GM12872 (cell line): ENCODE results near the gene CSGALNACT2.

Experiments
- TF ChIP-seq, protein P1 (sequence below): IDR thresholded peaks from 3 replicates; pipeline ENCODE4 v1.5.1; 2011; ENCODE audit warnings: low read depth, mild to moderate bottlenecking, low read length, moderate library complexity; ENCODE audit not compliant: insufficient read depth

CSGALNACT2 gene

DNA sequence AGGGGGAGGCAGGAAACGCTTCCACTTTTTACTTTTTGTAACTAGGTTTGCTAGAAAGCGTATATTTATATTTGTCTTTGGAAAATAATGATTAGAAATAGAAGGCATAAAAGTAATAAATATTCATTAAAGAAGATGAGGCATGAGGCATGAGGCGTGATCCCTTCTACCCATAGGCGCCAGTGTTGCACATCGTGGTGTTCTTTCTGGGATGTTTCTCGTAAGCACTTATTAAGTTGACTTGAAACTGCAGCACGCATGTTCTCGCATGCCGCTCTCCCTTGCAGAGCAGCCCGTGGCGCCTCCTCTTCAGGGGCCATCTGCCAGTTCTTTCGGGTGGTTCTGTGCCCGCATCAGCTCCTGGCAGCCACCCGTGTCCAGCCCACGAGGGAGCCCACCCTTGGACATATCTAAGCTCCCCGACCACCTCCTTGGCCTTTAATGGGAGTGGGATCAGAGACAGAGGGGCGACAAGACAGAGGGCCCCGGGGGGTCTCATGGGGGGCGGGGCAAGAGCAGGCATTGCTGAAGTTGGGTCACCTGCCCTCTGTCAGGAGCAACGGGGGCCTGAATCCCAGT lies 28.5 kb upstream of the CSGALNACT2 start:
- TF ChIP-seq, protein P1, sequence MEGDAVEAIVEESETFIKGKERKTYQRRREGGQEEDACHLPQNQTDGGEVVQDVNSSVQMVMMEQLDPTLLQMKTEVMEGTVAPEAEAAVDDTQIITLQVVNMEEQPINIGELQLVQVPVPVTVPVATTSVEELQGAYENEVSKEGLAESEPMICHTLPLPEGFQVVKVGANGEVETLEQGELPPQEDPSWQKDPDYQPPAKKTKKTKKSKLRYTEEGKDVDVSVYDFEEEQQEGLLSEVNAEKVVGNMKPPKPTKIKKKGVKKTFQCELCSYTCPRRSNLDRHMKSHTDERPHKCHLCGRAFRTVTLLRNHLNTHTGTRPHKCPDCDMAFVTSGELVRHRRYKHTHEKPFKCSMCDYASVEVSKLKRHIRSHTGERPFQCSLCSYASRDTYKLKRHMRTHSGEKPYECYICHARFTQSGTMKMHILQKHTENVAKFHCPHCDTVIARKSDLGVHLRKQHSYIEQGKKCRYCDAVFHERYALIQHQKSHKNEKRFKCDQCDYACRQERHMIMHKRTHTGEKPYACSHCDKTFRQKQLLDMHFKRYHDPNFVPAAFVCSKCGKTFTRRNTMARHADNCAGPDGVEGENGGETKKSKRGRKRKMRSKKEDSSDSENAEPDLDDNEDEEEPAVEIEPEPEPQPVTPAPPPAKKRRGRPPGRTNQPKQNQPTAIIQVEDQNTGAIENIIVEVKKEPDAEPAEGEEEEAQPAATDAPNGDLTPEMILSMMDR, result no peak

DNA sequence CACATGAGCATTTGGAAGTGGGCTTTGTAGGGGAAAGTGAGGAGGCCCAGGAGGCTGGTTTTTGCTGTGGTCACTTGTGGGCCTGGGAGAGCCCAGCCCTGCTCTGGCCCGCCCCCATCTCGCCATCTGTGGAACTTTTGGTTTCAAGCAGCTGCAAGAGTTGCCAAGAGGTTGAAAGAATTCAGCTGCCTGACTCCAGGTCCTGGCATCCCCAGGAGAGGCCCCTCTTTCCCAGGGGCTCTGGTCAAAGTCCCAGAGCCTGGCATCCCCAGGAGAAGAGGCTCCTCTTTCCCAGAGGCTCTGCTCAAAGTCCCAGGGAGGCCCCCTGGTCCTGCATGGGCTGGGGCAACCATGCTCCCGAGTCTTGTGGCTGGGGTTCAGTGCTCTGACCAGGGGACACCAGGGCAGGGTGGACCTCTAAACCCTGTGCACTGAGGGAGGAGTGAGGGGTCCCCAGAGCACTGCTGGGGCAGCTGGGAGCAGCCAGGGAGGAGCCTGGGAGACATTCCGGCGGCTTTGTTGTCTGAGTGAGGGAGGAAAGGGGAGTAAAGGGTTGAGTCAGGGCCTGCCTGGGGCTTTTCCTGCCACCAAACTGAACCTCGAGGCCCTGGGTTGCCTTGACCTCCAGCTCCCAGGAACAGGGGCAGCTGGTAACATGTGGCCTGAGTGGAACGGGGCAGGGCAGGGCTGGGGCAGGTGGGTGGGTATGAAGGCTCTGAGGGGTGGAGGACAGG lies 27.7 kb upstream of the CSGALNACT2 start:
- TF ChIP-seq, protein P1, result no peak

DNA sequence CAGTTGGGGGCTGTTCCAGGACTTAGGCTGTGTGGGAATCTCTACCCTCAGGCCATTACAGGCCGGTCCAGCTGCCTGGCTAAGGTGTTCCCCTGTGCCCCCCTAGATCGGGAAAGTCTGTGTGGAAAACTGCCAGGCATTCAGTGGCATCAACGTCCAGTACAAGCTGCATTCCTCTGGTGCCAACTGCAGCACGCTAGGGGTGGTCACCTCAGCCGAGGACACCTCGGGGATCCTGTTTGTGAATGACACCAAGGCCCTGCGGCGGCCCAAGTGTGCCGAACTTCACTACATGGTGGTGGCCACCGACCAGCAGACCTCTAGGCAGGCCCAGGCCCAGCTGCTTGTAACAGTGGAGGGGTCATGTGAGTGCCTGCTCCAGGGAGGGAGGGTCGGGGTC lies 27.1 kb upstream of the CSGALNACT2 start:
- TF ChIP-seq, protein P1, result no peak

DNA sequence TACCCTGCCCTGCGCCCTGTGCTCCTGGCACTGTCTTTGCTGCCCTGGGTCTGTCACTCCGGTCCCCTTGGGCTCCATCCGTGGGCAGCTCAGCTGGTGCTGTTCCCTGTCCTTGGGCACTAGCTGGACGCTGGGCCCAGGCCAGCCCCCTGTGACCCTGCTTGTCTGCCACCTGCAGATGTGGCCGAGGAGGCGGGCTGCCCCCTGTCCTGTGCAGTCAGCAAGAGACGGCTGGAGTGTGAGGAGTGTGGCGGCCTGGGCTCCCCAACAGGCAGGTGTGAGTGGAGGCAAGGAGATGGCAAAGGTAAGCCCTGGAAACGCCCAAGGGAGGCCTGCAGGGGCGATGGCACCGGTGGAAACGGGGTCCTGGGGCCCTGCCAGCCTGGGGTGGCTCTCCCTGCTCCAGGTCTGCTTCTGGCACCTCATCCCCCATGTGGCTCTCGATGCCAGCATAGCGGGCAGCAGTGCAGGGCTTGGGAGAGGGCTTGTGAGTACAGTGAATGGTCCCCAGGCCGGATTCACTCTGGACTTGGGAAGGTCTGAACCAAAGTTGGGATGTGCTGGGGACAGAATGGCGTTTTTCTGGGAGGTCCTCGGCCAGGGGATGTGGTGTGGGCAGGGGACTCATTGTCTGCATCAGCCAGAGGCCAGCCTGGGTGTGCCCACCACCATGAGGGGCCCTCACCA lies 26.2 kb upstream of the CSGALNACT2 start:
- TF ChIP-seq, protein P1, result no peak

DNA sequence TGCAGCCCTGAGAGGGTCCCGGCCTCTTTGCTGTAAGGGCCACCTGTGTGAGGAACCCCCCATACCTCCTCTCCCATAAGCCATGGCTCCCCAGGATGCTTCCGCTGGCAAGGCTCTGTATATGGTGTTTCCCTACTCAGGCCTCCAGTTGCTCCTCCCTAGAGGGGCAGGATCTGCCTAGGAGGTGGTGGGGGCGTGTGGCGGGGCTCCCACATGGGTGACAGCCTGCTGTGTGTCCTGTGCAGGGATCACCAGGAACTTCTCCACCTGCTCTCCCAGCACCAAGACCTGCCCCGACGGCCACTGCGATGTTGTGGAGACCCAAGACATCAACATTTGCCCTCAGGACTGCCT lies 25.7 kb upstream of the CSGALNACT2 start:
- TF ChIP-seq, protein P1, result no peak

DNA sequence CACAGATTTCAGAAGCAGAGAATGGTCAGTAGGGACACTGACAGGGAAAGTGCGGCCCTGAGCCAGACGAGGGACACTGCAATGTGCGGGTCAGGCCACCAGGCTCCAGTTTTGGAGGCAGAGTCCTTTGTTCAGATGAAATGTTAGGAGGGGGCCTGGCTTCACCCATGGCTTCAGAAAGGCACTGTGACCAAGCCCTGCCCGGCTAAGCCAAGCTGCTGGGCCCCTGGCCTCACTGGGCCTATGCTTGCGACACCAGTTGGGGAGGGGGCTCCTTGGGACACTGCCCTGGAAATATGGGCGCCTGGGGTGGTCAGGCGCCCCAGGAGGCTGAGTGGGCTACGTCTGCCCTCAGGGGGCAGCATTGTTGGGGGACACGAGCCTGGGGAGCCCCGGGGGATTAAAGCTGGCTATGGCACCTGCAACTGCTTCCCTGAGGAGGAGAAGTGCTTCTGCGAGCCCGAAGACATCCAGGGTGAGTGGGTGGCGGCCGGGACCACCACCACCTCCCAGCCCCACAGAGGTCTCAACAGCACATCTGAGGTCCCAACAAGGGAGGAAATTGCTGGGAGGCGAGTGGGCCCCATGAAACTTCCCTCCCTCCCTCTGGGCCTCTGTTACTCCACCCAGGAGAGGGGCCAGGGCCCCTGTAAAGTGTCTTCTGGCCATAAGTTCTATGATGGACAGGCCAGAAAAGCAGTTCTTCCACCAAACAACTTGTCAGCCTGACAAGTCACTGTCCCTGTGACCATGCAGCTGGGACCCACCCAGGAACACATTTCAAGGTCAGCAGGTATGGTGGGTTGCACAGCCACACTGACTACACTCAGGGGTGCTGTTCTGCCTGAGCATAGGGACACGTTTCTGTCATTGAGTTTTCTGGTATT lies 24.8 kb upstream of the CSGALNACT2 start:
- TF ChIP-seq, protein P1, result no peak
